Stomach (tissue), 9 donors: ENCODE results near the gene SLC38A10. TPM values are rescaled to one million over a fixed set of nuclear protein-coding genes. Genes with fewer than 3 reads are reported as not detected.

Source experiments
- DNase-seq, 2 donors: peaks; one replicate each; pipeline versions ENCODE4 v3.0.0 to v3.0.0-alpha.2; 2013 to 2019
- H3K27ac ChIP-seq, 5 donors: fragments of 200-600 bp in 4 of 5; sonication (generic) in 4 of 5; one replicate each; pipeline ENCODE4 v1.5.1; 2013 to 2019; ENCODE audit warnings: mild to moderate bottlenecking in 1 of 5, moderate library complexity in 1 of 5
- H3K27me3 ChIP-seq, 3 donors: fragments of 200-600 bp; sonication (generic); one replicate each; pipeline ENCODE4 v1.5.1; 2017 to 2019; ENCODE audit warnings: mixed run types in 1 of 3
- H3K36me3 ChIP-seq, 4 donors: fragments of 200-600 bp; sonication (generic); 1 replicate in 3 of 4; 2 replicates in 1 of 4; pipeline ENCODE4 v1.5.1; 2016 to 2019
- H3K4me1 ChIP-seq, 4 donors: fragments of 200-600 bp; sonication (generic); one replicate each; pipeline ENCODE4 v1.5.1; 2016 to 2019
- H3K4me3 ChIP-seq, 4 donors: fragments of 200-600 bp; sonication (generic) in 3 of 4; one replicate each; pipeline ENCODE4 v1.5.1; 2016 to 2019; ENCODE audit warnings: mild to moderate bottlenecking in 1 of 4
- H3K9me3 ChIP-seq, 4 donors: fragments of 200-600 bp; sonication (generic); one replicate each; pipeline ENCODE4 v1.5.1; 2016 to 2019
- EP300 ChIP-seq: sonication (generic); formaldehyde crosslinking; IDR thresholded peaks from one replicate; pipeline ENCODE4 v1.6.1; 2017; ENCODE audit warnings: antibody characterized with exemption
- POLR2A ChIP-seq, 4 donors: fragments of 450-650 bp; IDR thresholded peaks; one replicate each; pipeline ENCODE4 v1.6.1; 2016; ENCODE audit warnings: antibody characterized with exemption in 4 of 4, control low read depth in 2 of 4, mild to moderate bottlenecking in 1 of 4, moderate library complexity in 1 of 4
- POLR2AphosphoS5 ChIP-seq, 3 donors: sonication (generic); formaldehyde crosslinking; IDR thresholded peaks; one replicate each; pipeline ENCODE4 v1.6.1; 2016; ENCODE audit warnings: antibody characterized with exemption in 3 of 3
- WGBS, 5 donors: extraction: QIAGEN DNeasy Blood & Tissue Kit in 3 of 5; methylation state at CpG; one replicate each; pipeline versions ENCODE4 v1.1.5 to v1.1.7; 2013 to 2018; 5-methylcytosine and 5-hydroxymethylcytosine counted together
- intact Hi-C: fragments of 100-400 bp; cut with DNase I; formaldehyde crosslinking; loops from one replicate; pipeline ENCODE4 v1.15.1; 2023; ENCODE audit warnings: low total_unique reads
- polyA plus RNA-seq, 3 donors: library from polyadenylated mRNA; stranded (reverse); fragments of 200-250 nt; gene quantifications; one replicate each; pipeline ENCODE4 v1.2.3, GENCODE V29; 2013
- total RNA-seq, 5 donors: library from RNA; depleted of rRNA; stranded (reverse); fragments of >200 nt; gene quantifications; one replicate each; pipeline versions ENCODE4 v1.1.0 to v1.2.3, GENCODE V29; 2014 to 2016
- TF ChIP-seq, protein P1 (sequence below), 7 experiments: fragments of 450-650 bp in 4 of 7; fragments of 200-600 bp in 3 of 7; sonication (generic) in 3 of 7; IDR thresholded peaks; one replicate each; pipeline ENCODE4 v1.5.1; 2016 to 2019; ENCODE audit warnings: antibody characterized with exemption in 7 of 7, control low read depth in 2 of 7, mild to moderate bottlenecking in 1 of 7
- donor health status: healthy with polysubstance abuse.
- donor health status: Bipolar disorder and iron deficiency.
- donor health status: healthy.

The SLC38A10 gene
- total and polyA plus RNA-seq, 8 donors: 18.6 to 140 (median 67.3) TPM

DNA sequence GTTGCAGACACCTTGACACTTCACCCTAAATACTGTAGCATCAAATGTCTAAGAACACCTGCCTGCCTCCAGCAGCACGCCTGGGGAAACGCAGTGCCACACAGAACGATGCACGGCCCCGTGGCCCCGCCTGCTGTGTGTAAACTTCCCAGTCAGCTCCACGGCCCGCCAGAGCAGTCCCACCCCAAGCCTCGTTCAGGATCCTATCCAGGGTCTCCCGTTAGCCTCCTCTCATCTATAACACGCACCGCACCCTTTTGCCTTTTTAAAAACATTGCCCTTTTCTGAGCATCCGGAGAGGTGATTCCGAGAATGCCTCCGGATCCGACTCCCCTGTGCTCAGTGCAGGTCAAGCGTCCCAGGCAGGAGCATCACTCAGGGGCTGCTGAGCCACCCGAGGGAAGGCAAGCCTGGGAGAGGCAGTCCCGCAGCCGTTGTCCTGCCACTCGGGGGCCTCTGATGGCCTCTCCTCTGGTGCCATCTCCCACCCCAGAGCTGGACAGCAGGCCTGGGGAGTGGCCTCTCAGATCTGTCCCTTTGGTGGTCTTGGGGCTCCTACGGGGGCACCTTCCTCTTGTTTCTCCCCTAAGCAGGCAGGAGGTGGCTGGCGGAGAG lies 37.9 kb upstream of the SLC38A10 start:
- H3K27me3 ChIP-seq: peaks cover 0 to 21% (median 0%) of the 10 kb centered on the region in 3 donors
- DNase-seq: peak in 1 of 2 donors; percentile 67
- H3K9me3 ChIP-seq: no peaks in the 10 kb centered on the region
- H3K36me3 ChIP-seq: no peaks in the 10 kb centered on the region
- intact Hi-C loops: no loop called here
- 43 to 56% (median 48%) methylated on average over 23 of the region's 23 CpGs for WGBS, 5 donors
- no peak overlapping the region for H3K4me3 ChIP-seq
- H3K4me1 ChIP-seq: peaks cover 37 to 73% (median 53%) of the 10 kb centered on the region in 4 donors
- no peak overlapping the region for H3K27ac ChIP-seq
- TF ChIP-seq, protein P1, sequence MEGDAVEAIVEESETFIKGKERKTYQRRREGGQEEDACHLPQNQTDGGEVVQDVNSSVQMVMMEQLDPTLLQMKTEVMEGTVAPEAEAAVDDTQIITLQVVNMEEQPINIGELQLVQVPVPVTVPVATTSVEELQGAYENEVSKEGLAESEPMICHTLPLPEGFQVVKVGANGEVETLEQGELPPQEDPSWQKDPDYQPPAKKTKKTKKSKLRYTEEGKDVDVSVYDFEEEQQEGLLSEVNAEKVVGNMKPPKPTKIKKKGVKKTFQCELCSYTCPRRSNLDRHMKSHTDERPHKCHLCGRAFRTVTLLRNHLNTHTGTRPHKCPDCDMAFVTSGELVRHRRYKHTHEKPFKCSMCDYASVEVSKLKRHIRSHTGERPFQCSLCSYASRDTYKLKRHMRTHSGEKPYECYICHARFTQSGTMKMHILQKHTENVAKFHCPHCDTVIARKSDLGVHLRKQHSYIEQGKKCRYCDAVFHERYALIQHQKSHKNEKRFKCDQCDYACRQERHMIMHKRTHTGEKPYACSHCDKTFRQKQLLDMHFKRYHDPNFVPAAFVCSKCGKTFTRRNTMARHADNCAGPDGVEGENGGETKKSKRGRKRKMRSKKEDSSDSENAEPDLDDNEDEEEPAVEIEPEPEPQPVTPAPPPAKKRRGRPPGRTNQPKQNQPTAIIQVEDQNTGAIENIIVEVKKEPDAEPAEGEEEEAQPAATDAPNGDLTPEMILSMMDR (IDR thresholded peaks at IDR 0.05): no peak
- TF ChIP-seq EP300: no peak

DNA sequence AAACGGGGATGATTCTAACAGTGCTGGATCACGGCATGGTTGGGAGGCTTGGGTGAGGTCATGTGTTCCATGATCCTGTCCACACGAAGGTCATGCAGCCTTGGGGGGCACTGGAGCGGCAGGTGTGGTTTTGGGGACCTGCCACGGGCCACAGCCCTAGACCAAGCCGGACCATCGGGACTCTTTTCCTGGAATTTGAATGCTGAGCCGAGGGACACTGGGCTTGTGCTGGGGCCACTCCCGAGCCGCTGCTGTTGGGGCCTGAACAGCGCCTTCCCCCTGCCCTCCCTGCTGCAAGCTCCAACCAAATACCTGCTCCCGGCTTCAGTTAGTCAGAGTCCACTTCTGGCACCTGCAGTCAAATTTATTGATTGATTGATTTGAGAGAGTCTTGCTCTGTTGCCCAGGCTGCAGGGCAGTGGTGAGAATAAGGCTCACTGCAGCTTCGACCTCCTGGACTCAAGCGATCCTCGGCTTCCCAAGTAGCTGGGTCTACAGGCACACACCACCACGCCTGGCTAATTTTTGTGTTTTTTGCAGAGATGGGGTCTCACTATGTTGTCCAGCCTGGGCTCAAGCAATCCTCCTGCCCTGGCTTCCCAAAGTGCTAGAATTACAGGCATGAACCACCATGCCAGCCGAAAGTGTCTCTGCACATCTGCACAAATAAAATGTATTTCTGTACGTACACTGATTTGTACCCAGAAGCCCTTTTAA lies 37.2 kb upstream of the SLC38A10 start:
- WGBS, 5 donors: 75 to 88% (median 78%) methylated on average over 17 to 18 of the region's 18 CpGs
- Histone ChIP-seq H3K27me3 (peaks cover 0 to 21% (median 0%) of the 10 kb centered on the region in 3 donors), H3K27ac (no peak overlapping the region), H3K4me3 (no peak overlapping the region), H3K4me1 (peaks cover 32 to 73% (median 48%) of the 10 kb centered on the region in 4 donors), H3K36me3 (no peaks in the 10 kb centered on the region), H3K9me3 (no peaks in the 10 kb centered on the region)
- TF ChIP-seq POLR2A (IDR thresholded peaks at IDR 0.05): no peak
- TF ChIP-seq, protein P1 (IDR thresholded peaks at IDR 0.05): no peak
- TF ChIP-seq EP300: no peak
- no peak for TF ChIP-seq POLR2AphosphoS5 (IDR thresholded peaks at IDR 0.05)
- peak in 1 of 2 donors; percentile 15 for DNase-seq
- intact Hi-C loops: no loop called here

DNA sequence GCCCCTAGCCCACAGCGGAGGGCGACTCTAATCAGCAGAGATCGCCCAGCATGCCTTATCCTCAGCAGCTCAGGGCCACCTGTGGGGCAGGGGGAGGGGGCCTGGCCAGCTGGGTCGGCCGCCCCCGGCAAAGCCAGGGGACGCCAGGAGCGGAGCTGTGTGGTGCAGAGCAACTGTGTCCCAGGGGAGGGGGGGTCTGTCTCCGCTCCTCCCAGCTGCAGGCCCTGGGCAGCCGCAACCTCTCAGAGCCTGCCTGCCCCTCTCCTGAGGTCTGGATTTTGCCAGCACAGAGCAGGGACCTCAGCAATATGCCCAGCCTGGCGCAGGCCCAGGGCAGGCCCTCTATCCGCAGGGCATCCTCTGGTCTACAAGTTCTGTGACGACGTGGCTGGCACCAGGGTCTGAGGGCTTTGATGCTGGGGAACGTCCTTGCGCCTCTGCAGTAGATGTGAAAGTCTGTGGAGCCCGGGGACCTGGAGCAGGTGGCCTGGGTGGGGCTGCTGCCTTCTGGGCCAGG lies 36.5 kb upstream of the SLC38A10 start:
- WGBS, 5 donors: 67 to 100% (median 80%) methylated on average over 1 to 17 of the region's 17 CpGs
- DNase-seq: peak in 1 of 2 donors; percentile 79
- Histone ChIP-seq H3K9me3 (no peaks in the 10 kb centered on the region), H3K27me3 (peaks cover 0 to 21% (median 0%) of the 10 kb centered on the region in 3 donors), H3K27ac (peak overlapping the region in 1 of 5 donors; percentile 24), H3K36me3 (no peaks in the 10 kb centered on the region), H3K4me1 (peaks cover 25 to 73% (median 43%) of the 10 kb centered on the region in 4 donors), H3K4me3 (no peak overlapping the region)
- TF ChIP-seq POLR2AphosphoS5 (IDR thresholded peaks at IDR 0.05): no peak
- no peak for TF ChIP-seq EP300
- intact Hi-C loops: no loop called here

DNA sequence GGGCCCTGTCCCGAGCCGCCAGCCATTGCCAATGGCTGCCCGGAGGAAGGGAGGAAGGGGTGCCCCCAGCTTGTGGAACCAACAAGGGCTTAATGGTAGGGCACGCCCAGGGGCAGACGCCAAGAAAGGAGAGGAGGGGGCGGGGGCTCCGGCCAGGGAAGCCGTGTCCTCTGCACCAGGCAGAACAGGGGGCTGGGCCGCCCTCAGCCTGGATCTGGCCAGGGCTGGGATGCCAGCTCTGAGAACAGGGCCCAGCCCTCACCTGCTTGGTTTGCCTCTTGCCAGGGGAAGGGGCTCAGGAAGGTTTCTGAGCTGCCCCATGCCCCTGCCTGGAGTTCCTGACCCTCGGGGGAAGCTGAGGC lies 35.8 kb upstream of the SLC38A10 start:
- DNase-seq: peak in 1 of 2 donors; percentile 50
- Histone ChIP-seq H3K27me3 (peaks cover 0 to 21% (median 0%) of the 10 kb centered on the region in 3 donors), H3K9me3 (no peaks in the 10 kb centered on the region), H3K36me3 (no peaks in the 10 kb centered on the region), H3K27ac (no peak overlapping the region), H3K4me3 (no peak overlapping the region), H3K4me1 (peaks cover 23 to 75% (median 40%) of the 10 kb centered on the region in 4 donors)
- intact Hi-C loops: no loop called here
- TF ChIP-seq, protein P1 (IDR thresholded peaks at IDR 0.05): no peak
- TF ChIP-seq EP300: no peak
- no peak for TF ChIP-seq POLR2A (IDR thresholded peaks at IDR 0.05)
- TF ChIP-seq POLR2AphosphoS5 (IDR thresholded peaks at IDR 0.05): no peak
- WGBS, 5 donors: 49 to 81% (median 75%) methylated on average over 6 to 10 of the region's 10 CpGs
